Left ventricle myocardium inferior (tissue), 1 donor: ENCODE results near the gene TRIP6. TPM values are rescaled to one million over a fixed set of nuclear protein-coding genes. Genes with fewer than 3 reads are reported as not detected.

Experiments
- DNase-seq: peaks from one replicate; pipeline ENCODE4 v3.0.0-alpha.2; 2020
- H3K27ac ChIP-seq: fragments of 200-600 bp; replicated peaks from 2 replicates; pipeline ENCODE4 v1.8.0; 2021
- H3K27me3 ChIP-seq: fragments of 200-600 bp; 2 replicates; pipeline ENCODE4 v1.8.0; 2021; ENCODE audit warnings: low read depth
- H3K36me3 ChIP-seq: fragments of 200-600 bp; 2 replicates; pipeline ENCODE4 v1.8.0; 2021
- H3K4me1 ChIP-seq: fragments of 200-600 bp; 2 replicates; pipeline ENCODE4 v1.8.0; 2021
- H3K4me3 ChIP-seq: fragments of 200-600 bp; 2 replicates; pipeline ENCODE4 v1.8.0; 2021; ENCODE audit warnings: mild to moderate bottlenecking, moderate library complexity
- H3K9me3 ChIP-seq: fragments of 200-600 bp; replicated peaks from 2 replicates; pipeline ENCODE4 v1.8.0; 2021
- intact Hi-C: fragments of 100-400 bp; cut with micrococcal nuclease; formaldehyde crosslinking; loops from one replicate; pipeline ENCODE4 v1.11.0; 2022
- total RNA-seq: library from RNA; stranded (reverse); fragmentation: NEBNext Ultra II Directional; extraction: Animal tissue kit (Norgen Biotek cat#: 25700); gene quantifications from one replicate; pipeline ENCODE4 v1.2.1, GENCODE V29; 2021
- TF ChIP-seq, protein P1 (sequence below): fragments of 200-600 bp; IDR thresholded peaks from 2 replicates; pipeline ENCODE4 v1.8.0; 2021; ENCODE audit warnings: antibody characterized with exemption, mild to moderate bottlenecking, borderline replicate concordance
- donor health status: DM: no; HTN: yes; CAD: no; lungs with severe emphysema.

The TRIP6 gene
- total RNA-seq, 1 donor from 2014 or later: 11.7 TPM

GRCh38 chr7:100864263-100864845 lies 2.8 kb upstream of the TRIP6 start:
- no peak overlapping the region for H3K27ac ChIP-seq

GRCh38 chr7:100865372-100865911 lies 1.7 kb upstream of the TRIP6 start:
- H3K27ac ChIP-seq: peak overlapping the region; percentile 91
- DNase-seq: no peak
- TF ChIP-seq, protein P1, sequence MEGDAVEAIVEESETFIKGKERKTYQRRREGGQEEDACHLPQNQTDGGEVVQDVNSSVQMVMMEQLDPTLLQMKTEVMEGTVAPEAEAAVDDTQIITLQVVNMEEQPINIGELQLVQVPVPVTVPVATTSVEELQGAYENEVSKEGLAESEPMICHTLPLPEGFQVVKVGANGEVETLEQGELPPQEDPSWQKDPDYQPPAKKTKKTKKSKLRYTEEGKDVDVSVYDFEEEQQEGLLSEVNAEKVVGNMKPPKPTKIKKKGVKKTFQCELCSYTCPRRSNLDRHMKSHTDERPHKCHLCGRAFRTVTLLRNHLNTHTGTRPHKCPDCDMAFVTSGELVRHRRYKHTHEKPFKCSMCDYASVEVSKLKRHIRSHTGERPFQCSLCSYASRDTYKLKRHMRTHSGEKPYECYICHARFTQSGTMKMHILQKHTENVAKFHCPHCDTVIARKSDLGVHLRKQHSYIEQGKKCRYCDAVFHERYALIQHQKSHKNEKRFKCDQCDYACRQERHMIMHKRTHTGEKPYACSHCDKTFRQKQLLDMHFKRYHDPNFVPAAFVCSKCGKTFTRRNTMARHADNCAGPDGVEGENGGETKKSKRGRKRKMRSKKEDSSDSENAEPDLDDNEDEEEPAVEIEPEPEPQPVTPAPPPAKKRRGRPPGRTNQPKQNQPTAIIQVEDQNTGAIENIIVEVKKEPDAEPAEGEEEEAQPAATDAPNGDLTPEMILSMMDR: no peak
- intact Hi-C loops: no loop called here
- no peaks in the 10 kb centered on the region for H3K27me3 ChIP-seq
- no peak overlapping the region for H3K4me3 ChIP-seq
- H3K4me1 ChIP-seq: peaks cover 47% of the 10 kb centered on the region
- H3K9me3 ChIP-seq: no peaks in the 10 kb centered on the region
- H3K36me3 ChIP-seq: peaks cover 19% of the 10 kb centered on the region

More at GRCh38 chr7:100864263-100864845, 2.8 kb upstream of the TRIP6 start:
- Histone ChIP-seq H3K36me3 (peaks cover 22% of the 10 kb centered on the region), H3K4me1 (peaks cover 47% of the 10 kb centered on the region), H3K27me3 (no peaks in the 10 kb centered on the region), H3K9me3 (no peaks in the 10 kb centered on the region), H3K4me3 (no peak overlapping the region)
- TF ChIP-seq, protein P1: no peak
- intact Hi-C loops: no loop called here
- DNase-seq: no peak

GRCh38 chr7:100865938-100866728 lies 1.1 kb upstream of the TRIP6 start:
- Histone ChIP-seq H3K27me3 (no peaks in the 10 kb centered on the region), H3K4me1 (peaks cover 47% of the 10 kb centered on the region), H3K9me3 (no peaks in the 10 kb centered on the region), H3K4me3 (peak overlapping the region; percentile 84), H3K27ac (peak overlapping the region; percentile 91), H3K36me3 (peaks cover 19% of the 10 kb centered on the region)
- intact Hi-C loops: no loop called here
- DNase-seq: peak; percentile 81
- TF ChIP-seq, protein P1: no peak

DNA sequence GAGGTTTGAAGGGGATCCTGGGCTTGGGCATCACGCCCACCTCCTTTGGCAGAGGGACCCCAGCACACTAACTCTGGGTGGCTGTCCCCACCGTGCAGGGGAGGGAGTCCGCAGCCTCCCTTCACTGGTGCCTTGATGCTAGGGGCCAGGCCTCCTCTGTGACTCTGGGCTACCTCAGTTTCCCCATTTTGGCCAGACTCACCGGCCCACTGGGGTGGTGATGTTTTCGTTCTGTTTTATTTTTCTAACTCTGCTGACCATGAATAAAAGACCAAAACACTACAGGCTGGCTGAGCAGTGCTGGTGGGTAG lies 503 bp upstream of the TRIP6 start:
- peaks cover 19% of the 10 kb centered on the region for H3K36me3 ChIP-seq
- peak overlapping the region; percentile 84 for H3K4me3 ChIP-seq
- intact Hi-C loops: no loop called here
- no peaks in the 10 kb centered on the region for H3K27me3 ChIP-seq
- H3K27ac ChIP-seq: peak overlapping the region; percentile 91
- DNase-seq: no peak
- TF ChIP-seq, protein P1: no peak
- H3K4me1 ChIP-seq: peaks cover 47% of the 10 kb centered on the region
- no peaks in the 10 kb centered on the region for H3K9me3 ChIP-seq

- Histone ChIP-seq H3K27me3 (no peaks in the 10 kb centered on the region), H3K36me3 (peaks cover 31% of the 10 kb centered on the region), H3K27ac (peak overlapping the region; percentile 91), H3K9me3 (no peaks in the 10 kb centered on the region), H3K4me1 (peaks cover 46% of the 10 kb centered on the region), H3K4me3 (peak overlapping the region; percentile 84)
- TF ChIP-seq, protein P1: no peak
- intact Hi-C loops: no loop called here
- DNase-seq: no peak
Measured at GRCh38 chr7:100867776-100868485, 744 bp downstream of the TRIP6 start.
